ENCODE results near the gene RAB6A.

The RAB6A gene

DNA sequence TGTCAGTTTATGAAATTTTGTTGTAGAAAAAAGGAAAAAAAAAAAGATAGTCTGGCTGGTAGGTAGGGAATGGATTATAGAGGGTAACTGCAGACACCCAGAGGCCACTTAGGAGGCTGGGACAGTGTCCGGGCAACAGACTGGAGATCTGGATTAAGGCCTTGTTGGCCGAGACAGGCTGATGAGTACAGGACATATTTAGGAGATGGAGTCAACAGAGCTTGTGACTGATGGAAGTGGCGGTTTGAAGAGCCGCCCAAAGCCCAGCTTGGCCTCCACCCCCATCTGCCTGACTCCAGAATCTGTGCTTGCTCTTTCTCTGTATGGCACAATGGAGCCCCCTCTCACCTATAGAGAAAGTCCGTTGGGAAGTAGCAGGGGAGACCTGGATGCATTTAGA lies 106.9 kb downstream of the RAB6A start:
- DNase-seq (ENCODE audit: low spot score), result peak; percentile 67

DNA sequence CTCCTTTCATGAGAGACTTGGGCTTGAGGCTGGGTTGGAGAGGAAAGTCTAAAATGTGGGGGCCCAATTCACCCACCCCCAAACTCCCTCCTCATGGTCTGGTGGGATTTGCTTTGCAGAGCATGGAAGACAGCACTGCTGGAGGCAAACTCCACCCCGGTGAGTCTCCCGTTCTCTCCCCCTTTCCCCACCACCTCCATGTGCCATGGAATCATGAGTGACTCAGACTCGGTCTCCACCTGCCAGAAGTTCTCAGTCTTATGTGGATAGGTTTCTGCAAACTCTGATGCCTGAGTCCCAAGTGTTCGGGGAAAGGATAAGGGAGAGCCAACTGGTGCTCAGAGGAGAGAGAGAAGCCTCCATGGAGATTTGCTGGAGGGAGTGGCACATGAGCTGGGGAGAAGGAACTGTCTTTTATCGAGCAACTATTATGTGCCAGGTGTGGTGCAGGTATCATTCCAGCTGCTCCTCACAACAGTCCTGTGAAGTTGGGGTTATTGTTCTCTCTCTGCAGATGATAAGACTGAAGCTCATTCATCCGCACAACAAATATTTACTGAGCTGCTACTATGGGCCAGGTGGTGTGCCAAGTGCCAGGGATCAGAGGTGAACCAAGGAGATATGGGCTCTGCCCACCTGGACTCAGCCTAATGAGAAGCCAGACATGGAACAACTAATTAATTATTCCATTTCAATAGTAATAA lies 107.9 kb downstream of the RAB6A start:
- DNase-seq (ENCODE audit: low spot score), result no peak

DNA sequence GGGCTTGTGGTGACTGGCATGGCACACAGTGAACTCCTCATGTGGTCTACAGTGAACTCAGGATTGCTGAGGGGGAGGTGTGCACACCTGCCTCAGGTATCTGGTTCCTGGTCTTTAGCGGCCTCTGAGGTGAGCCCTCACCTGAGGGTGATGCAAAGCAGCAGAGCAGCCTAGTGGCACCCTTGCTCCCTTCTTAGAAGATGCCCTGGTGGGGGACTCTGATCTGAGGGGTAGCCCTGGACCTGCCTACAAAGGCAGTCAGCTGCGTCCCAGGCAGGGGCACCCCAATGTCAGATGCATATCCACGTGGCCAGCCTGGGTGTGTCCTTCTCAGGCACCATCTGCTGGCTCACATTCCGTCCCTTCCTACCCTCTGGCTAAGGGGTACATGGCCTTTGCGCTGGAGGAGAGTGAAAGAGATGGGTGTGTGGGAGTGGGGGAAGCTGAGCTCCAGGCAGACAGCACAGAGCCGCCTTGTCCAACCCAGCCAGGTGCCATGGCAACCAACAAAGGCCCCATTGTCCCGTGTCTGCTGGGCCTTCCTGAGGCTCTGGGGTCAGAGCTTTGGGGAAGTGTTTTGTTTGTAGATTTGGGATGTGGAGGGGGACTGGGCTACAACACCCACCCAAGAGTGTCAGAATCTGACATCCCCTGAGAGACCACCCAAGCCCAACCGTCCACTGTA lies 108.7 kb downstream of the RAB6A start:
- DNase-seq (ENCODE audit: low spot score), result no peak

DNA sequence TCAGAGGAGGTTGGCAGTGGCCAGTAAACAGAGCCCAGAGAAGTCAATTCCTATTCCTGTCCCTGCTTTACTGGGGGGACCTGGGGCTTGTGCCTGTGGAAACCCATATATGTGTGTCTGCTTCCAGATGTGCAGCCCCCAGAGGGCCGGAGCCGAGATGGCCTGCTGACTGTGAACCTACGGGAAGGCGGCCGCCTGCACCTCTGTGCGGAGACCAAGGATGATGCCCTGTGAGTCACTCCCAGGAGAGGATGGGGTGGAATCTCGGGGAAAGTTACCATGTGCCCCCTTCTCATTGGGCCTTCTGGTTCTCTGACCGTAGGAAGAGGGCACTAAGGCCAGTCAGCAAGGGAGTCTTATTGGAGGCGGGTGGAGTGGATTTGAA lies 109.2 kb downstream of the RAB6A start:
- DNase-seq (ENCODE audit: low spot score), result no peak

DNA sequence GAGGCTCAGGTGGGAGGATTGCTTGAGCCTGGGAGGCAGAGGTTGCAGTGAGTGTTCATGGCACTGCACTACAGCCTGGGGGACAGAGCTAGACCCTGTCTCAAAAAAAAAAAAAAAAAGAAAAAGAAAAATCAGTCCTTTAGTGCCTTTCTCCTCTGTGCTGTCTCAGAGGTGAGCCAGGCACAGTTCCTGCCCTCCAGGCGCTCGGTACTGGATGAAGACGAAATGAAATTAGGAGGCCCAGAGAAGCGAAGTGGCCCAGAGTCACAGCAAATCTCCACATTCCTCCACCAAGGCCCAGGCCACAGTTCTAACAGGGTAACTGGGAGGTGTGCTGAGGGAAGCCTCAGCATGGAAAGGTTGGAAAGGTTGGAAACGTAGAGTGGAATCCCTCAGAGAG lies 109.6 kb downstream of the RAB6A start:
- DNase-seq (ENCODE audit: low spot score), result no peak

DNA sequence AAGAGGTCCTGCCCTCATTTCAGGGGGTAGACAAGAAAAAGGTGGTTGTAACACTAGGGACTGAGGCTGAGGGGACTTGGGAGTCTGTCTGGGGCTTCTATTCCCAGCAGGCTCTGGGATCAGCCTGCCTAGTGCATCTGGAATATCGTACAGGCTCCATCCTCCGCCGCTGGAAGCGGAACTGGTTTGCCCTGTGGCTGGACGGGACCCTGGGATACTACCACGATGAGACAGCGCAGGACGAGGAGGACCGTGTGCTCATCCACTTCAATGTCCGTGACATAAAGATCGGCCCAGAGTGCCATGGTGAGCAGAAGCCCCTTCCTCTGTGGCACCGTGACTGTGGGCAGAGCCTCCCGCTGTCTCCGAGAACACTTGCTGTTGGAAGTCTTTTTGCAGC lies 110.5 kb downstream of the RAB6A start:
- no peak for DNase-seq (ENCODE audit: low spot score)

DNA sequence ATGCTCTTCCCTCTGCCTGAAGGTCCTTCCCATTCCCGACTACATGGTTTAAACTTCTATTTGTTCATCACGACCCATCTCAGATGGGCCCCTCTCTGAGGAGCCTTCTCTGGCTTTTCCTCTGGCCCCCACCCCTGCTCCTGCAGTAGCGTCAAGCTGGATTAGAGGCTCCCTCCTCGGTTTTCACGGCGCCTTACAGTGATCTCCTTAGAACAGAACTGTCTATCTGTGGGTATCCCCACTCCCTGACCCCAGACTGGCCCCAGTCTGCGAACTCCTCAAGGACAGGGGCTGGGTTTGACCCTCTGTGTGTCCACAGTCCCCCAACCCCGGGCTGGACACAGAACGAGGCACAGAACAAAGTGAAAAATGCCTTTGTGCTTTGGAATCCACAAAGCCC lies 111.7 kb downstream of the RAB6A start:
- no peak for DNase-seq (ENCODE audit: low spot score)

DNA sequence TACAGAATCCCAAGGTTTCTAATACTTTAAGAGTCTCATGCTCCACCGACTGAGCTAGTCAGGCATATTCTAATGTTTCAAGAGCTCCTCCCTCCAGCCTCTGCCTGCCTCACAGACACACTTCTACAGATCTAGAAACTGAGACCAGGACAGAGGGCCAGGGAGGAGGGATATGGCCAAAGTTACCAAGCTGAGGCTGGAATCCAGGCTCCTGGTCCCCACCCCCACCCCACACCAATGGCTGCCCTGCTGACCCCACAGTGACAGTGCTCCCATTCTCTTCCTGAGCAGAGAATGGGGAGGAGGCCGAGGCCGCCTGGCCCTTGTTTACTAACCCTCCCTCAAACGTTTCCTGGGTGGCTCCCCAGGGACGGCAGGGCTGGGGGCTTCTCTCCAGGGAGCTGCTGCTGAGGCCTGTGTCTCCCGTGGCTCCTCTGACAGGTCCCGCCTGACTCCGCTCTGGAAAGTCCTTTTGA lies 112.3 kb downstream of the RAB6A start:
- no peak for DNase-seq (ENCODE audit: low spot score)

DNA sequence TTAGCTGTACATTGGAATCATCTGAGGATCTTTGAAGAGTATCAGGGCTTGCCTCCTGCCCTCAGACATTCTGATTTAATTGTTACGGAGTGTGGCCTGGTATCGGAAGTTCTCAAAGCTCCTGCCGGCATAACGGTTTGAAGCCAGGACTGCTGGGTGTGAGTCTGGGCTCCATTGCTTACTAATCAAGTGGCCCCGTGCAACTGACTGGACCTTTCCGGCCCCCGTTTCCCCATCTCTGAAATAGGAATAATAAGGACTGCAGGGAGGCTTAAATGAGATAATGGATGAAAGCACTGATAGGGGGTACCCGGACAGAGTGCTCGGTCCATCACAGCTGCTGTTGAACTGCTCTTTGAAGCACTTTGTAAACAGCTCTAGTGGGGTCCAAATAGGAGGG lies 112.8 kb downstream of the RAB6A start:
- no peak for DNase-seq (ENCODE audit: low spot score)

DNA sequence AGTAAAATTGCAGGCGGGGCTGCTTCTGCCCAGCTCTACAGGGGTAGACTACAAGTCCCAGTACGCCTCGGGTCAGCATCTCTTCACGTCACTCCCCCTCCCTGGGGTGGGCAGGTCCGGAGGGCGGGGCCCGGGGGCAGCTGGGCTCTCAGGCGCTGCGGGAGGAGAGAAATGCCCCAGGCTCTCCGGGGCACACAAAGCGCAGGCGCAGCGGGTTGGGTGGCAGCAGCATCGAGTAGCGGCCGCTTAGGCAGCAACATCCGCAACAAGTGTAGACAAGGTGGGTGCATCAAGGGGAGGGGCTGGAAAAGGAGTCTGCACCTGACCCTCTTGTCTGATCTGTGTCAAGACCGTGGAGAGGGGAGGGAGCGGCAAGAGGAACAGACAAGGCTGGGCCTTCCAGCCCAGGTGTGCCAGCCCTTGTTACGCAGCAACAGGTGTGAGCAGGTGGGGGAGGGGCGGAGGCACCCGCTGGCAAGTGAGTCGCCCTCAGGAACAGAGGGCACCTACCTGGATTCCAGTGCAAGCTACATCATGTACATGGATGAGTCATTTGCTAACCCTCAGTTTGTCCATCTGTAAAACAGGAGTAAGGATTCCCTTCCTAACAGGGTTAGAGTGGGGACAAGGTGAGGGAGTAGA lies 113.3 kb downstream of the RAB6A start:
- peak; percentile 98 for DNase-seq (ENCODE audit: low spot score)

DNA sequence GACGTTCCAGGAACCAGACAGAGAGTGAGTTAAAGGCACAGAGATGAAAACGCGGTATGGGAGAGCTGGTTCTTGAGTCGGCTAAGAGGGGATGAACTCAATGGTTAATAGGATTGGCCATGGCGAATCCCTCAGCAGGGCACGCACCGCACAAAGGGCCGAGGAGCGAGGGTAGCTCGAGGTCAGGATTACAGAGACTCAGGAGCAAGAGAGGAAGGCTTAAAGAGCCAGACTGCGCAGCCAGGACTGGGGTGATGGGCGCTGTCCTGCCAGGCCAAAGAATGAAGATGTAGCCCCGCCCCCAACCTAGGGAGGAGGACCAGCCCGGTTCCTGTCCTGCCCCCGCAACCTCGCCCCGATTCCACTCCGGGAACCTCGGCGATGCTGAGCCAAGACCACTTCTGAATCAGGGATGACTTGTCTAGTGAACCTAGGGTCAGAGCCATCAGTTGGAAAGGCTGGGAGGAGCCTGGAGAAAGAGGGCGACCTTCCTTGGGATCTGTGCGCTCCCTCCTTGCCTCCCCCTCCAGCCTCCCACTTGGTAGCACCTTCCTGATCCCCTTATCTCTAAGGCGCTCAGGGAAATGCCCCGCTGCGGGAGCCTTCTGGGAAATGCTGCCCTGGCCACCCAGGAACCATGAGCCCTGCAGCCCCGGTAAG lies 114.8 kb downstream of the RAB6A start, which contains the start of gene PLEKHB1:
Gene PLEKHB1, plus strand, starts transcription at position 610 of the 660 bp plus-strand sequence. Its CDS starts 28 bp downstream, at position 638.
- no peak for DNase-seq (ENCODE audit: low spot score)

DNA sequence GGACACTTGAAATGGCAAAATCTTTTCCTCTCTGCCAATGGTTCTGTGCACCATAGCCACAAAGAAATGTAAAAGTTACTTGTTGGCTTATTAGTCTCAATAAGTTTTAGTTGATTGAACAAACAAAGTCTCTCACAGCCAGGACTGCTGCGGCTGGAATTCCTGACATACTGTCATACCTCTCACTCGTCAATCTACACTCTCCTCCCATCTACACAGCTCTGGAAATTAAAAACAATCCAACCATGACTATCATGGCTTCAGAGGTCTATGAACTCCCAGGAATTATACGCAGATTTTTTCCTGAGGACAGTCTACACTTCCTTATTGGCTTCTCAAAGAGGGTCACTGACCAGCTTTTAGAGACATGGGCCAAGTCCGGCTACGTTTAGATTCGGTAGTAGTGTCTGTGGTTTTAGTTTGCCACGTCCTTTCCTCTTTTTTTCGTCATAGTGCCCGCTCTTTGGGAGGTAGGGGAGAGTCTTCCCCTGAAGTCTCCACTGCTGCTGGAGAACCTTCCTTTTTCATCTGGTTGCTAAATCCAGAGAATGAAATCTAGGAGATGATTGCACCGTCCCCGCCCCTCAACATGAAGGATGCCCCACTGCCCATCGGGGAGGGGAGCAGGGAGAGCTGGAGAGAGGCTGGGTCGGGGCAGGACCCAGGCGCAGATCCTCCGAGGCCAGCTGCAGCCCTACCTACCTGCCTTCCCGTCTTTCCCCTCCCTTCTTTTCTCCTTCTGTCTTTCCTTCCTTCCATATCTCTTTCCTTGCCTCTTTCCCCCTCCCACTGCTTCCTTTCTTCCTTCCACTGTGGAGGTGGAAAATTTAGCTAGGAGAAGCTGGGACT lies 115.5 kb downstream of the RAB6A start:
- DNase-seq (ENCODE audit: low spot score), result no peak

DNA sequence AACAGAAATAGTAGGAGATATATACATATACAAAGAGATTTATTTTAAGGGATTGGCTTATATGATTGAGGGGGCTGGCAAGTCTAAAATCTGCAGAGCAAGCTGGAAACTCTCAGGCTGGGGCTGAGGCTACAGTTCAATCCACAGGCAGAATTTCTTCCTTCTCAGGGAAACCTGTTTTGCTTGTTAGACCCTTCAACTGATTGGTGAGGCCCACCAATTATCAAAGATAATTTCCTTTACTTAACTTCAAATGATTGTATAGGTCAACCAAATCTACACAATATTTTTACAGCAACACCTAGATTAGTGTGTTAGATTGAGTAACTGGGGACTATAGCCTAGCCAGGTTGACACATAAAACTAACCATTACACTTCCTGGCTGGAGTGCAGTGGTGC lies 119.2 kb downstream of the RAB6A start:
- DNase-seq (ENCODE audit: low spot score), result no peak

DNA sequence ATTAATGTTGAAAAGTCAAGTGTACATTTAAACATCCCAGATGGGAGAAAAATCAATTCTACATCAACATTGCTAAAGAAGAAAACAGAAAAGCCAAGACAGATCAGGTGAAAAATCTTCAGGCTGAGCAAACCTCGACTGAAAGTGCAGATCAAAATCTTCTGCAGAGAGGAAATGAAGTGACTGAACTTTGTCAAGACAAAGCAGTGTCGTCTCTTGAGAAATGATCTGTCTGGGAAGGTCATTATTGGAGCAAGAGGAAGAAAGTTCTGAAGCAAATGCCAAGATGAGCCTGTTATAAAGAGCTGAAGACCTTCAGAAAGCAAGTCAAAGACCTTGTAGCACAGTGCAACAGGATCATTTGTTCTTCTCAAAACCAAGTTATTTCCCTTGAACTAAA lies 120.3 kb downstream of the RAB6A start:
- no peak for DNase-seq (ENCODE audit: low spot score)

DNA sequence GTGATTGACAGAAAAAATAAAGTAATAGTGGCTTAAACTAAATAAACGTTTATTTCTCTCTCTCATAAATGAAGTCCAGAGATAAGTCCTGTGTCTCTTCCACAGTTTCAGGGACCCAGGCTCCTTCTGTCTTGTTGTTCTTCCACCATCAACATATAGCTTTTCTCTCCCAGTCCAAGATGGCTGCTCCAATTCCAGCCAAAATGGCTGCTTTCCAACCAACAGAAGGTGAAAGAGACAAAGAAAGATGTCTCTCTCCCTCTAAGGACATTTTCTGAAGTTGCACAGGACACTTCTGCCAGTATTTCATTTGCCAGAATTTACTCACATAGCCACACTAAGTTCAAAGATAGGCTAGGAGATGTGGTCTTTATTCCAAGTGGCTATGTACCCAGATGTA lies 123.9 kb downstream of the RAB6A start:
- DNase-seq (ENCODE audit: low spot score), result no peak

DNA sequence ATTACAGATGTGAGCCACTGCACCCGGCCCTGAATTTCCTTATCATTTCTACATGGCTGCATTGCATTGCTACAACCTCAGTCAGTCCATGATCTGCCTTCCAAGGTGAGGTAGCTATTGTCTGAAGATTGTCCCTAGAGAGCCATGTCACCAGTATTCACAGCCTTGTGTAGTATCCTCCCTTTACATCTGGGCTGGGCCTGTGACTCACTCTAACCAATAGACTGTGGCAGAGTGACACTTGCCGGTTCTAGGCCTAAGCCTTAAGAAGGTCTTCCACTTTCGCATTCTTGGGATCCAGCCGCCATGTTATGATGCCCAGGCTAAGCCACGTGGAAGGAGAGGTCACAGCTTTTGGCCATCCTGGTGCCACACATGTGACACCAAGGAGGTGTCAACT lies 124.6 kb downstream of the RAB6A start:
- no peak for DNase-seq (ENCODE audit: low spot score)

DNA sequence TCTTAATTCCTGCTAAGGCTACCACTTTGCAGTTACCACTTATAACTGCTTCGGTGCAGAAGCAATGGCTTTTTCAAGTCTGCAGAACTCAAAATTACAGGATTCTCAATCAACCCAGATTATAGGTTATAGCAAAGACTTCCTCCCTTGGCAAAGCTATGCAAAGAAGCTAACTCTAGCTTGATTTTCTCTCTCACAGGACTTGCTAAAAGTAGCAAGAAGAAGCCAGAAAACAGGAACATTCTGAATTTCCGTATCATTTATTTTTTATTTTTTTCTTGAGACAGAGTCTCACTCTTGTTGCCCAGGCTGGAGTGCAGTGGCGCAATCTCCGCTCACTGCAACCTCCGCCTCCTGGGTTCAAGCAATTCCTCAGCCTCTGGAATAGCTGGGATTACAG lies 125.2 kb downstream of the RAB6A start:
- no peak for DNase-seq (ENCODE audit: low spot score)

DNA sequence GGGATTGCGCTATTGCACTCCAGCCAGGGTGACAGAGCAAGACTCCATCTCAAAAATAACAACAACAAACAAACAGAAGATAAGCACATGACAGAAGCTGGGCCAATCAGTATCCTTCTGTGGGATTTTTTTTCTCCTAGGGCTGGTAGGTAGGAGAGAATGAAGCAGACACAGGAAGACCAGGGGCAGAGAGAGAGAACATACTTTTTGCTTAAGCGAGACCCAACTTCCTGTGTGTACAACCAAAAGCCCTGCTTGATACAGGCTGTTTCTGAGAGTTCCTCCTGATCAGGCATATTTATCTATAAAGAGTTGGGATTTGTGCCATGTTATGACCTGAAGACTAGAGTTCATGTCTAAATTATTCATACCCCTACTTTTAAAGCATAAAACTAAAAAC lies 126.9 kb downstream of the RAB6A start:
- no peak for DNase-seq (ENCODE audit: low spot score)

DNA sequence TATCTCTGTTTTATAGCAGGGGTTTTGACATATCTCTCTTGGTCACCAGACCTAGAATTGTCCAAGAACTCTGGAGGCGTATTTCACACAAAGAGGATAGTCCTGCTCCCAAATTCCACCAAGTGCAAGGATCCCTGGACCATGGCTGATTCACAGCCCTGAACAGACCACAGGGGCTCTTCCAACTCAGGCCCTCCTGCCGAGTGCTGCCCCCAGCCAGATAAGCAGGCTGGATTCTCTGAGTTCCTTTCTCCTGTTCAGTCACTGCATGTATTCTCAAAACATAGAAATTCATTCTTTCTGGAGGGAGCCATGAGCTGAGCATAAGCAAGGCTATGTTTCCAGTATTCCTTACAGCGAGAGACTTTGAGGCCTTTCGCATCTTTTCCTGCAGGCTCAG lies 127.9 kb downstream of the RAB6A start:
- no peak for DNase-seq (ENCODE audit: low spot score)

DNA sequence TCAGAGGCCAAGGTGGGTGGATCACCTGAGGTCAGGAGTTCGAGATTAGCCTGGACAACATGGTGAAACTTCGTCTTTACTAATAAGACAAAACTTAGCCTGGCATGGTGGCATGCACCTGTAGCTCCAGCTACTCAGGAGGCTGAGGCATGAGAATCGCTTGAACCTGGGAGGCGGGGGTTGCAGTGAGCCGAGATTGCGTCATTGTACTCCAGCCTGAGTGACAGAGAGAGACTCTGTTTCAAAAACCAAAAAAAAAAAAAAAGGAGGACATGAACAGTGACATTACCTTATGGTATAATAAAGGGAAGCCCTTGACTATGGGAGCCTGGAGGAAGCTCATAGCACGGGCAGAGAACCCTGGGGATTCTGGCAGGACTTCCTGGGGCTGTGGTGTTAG lies 131.0 kb downstream of the RAB6A start:
- no peak for DNase-seq (ENCODE audit: low spot score)

DNA sequence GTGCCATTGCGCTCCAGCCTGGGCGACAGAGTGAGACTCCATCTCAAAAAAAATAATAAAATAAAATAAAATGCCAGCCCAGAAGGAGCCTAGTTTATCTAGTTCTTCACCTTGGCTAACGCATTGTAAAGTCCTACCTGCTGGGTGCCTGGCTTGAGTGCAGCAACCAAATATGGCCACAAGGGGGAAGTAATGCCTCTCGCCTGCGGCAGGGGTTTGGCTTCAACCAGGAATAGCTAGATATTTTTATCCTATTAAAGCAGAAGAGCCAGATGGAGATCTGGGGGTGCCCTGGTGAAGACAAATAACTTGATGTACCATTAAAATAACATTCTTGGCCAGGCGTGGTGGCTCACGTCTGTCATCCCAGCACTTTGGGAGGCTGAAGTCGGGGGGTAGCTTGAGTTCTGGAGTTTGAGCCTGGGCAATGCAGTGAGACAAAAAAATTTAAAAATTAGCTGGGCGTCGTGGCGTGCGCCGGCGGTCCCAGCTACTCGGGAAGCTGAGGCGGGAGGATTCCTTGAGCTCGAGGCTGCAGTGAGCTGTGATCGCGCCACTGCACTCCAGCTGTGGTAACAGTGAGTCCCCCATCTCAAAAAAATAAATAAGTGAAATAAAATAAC lies 135.1 kb downstream of the RAB6A start:
- peak; percentile 92 for DNase-seq (ENCODE audit: low spot score)
